KOPT-K1 (cell line): ENCODE measurements around the gene CEP295NL.
"Not testable (repeated sequence)": the region's sequence is repeated elsewhere in the genome, so short reads cannot be mapped to it uniquely, and the experiment has no call there.

Source experiments
- H3K27ac ChIP-seq: fragments of 200-600 bp; sonication (generic); 2 replicates; pipeline ENCODE4 v1.5.1; 2016; ENCODE audit warnings: antibody characterized with exemption, mild to moderate bottlenecking, low read depth, low read length; ENCODE audit not compliant: poor library complexity, severe bottlenecking
- H3K36me3 ChIP-seq: fragments of 200-600 bp; sonication (generic); 2 replicates; pipeline ENCODE4 v1.5.1; 2017; ENCODE audit warnings: antibody characterized with exemption, mild to moderate bottlenecking, low read length, moderate library complexity; ENCODE audit not compliant: insufficient read depth
- H3K9me3 ChIP-seq: fragments of 200-600 bp; sonication (generic); 2 replicates; pipeline ENCODE4 v1.5.1; 2017; ENCODE audit warnings: antibody characterized with exemption, low read length, mild to moderate bottlenecking; ENCODE audit not compliant: insufficient read depth, poor library complexity, severe bottlenecking

The CEP295NL gene, protein sequence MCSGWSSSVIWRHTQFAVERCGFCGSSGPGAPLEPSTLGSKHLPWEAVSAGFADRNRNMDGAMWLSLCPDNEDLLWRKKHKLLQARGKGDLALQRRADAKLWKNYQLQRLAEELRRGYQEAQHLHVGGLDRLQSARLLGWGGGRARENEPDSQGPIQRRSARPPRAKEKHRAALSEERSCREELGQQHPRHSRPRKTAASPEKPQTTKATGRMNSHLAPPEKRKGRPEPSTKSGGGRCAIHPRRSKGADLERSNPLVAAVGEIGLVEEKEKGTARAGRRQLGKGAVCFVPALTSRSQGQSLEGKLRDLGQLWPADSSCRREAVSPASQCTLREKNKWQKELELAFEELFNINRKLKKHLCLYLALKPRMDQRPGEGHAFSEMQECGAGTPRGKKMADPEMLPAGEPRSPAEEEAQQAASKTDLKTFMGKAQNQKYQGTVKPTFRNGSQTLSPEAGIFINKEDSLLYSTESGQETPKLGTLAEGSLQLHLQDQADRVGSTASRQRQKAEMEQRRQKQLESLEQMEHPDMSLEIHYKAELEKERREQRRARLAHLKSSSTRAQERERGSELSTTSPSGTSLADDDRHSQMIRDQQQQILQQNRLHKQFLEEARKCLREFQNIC

DNA sequence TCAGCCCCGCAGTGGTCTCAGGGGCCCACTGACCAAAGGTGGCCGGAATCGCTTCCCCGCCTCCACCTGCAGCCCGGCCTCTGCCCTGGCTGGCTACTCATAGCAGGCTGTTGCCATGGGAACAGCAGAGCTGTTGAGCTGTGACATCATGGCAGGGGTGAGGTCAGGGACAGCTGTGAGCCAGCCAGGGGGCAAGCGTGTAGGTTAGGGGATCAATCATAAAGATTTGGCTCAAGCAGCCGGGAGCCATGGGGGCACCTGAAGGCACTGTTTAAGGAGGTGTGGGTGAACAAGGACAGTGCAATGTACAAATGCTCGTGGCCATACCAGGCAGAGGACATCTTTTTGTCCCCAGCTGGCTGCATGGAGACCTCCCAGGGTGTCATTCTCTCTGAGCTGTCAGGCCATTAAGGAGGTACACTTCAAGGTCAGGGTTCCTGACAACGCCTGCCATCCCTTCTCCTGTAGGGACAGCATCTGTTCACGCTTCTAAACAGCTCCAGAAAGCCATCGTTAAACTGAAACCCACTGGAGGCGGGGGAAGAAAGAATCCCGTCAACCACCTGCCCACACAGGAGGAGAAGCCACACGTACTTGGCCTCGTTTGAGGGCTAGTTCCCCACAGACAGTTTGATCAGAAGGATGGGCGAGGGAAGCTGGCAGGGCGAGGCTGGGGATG, at the start of gene CEP295NL:
CEP295NL (minus strand) TSS at position 101 of the 679 bp plus-strand sequence. CDS start 1,373 bp downstream, outside the sequence.
- Histone ChIP-seq H3K9me3 (no peaks in the 10 kb centered on the region), H3K36me3 (no peaks in the 10 kb centered on the region), H3K27ac (peak within 1 kb of the TSS; percentile 4)

DNA sequence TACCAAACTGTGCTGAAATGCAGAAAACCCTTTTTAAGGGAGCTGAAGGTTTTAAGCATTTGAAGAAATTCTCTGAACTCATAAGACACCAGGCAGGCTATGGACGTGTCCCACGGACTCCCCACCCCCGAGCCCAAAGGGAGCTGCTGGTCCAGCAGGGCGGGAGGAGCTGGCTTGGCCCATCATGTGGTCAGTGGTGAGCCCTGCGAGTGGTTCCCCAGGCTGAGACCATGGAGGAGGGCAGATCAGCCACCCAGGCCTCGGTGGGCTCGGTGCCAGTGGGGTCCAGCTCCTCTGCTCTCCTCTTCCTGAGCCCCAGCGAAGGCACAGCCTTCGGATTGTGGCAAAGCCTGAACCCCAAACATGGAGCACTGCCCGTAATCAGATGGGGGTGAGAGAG, 49.7 kb upstream of the CEP295NL start:
- H3K9me3 ChIP-seq, result peaks cover 25% of the 10 kb centered on the region
- no peak overlapping the region for H3K27ac ChIP-seq
- H3K36me3 ChIP-seq, result no peaks in the 10 kb centered on the region

DNA sequence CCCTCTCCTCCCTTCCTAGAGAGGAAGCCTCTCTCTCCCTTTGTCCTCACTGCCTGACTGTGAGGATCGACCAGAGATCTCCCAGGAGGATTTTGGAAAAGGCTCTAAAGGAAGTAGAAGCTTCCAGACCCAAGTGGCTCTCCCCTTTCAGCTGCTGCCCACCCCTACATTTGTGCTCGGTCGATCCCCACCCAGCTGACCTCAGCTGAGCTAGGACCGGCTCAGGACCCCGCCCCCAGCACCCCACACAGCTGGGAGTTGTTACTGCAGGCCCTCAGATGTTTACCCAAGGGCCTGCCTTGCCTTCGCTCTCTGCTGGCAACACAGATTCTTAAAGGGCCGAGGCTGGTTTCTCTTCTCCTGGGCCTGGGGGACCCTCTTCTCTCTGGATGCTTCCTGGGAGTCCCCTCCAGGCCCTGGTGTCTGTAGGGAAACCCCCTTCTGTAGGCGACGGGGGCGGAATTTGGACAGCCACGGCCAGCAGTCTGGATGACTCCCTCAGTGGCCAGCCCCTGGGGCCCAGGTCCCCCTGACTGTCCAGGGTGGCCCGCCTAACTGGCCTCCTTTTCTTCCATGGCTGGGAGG, 49.1 kb upstream of the CEP295NL start:
- no peaks in the 10 kb centered on the region for H3K36me3 ChIP-seq
- H3K9me3 ChIP-seq, result peaks cover 25% of the 10 kb centered on the region

GRCh38 chr17:78950870-78951269, 47.9 kb upstream of the CEP295NL start:
- H3K36me3 ChIP-seq, result no peaks in the 10 kb centered on the region
- no peak overlapping the region for H3K27ac ChIP-seq
- H3K9me3 ChIP-seq, result peaks cover 25% of the 10 kb centered on the region

More for the DNA sequence above, 49.1 kb upstream of the CEP295NL start:
- no peak overlapping the region for H3K27ac ChIP-seq

DNA sequence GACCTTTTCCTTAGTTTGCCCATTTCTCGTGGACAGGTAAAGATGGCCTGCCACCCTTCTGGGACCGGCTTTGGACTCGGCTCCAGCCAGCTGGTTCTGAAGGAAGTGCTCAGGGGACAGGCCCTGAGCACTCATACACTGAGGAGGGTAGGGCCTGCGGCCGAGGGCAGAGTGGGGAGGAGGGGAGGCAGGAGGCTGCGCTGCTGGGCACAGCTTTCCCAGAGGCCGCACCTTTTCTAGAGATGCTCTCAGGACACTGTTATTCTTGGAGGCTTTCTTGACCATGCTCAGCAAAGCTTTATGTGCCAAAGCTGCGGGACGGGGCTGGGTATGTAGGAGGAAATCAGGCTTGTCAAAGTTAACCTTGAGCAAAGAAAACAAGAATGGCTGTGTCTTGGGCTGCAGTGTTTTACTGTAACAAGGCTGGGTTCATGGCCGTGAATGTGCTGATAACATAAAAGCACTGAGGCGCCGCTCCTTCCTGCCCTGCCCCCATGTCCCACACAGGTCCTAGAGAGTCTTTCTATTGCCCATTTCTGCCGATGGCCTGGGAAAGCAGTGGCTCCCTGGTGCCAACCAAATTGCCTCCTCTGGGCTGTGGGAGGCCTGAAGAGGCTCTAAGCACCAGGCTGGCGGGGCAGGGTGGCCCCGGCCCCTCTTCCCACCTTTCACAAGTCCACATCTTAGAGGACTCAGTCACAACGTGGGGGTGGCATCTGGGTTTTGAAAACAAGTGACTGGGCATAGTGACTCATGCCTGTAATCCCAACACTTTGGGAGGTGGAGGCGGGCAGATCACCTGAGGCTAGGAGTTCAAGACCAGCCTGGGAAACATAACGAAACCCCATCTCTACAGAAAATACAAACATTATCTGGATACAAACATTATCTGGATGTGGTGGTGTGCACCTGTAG, 44.5 kb upstream of the CEP295NL start:
- Histone ChIP-seq H3K27ac (no peak overlapping the region), H3K36me3 (no peaks in the 10 kb centered on the region), H3K9me3 (peaks cover 25% of the 10 kb centered on the region)

DNA sequence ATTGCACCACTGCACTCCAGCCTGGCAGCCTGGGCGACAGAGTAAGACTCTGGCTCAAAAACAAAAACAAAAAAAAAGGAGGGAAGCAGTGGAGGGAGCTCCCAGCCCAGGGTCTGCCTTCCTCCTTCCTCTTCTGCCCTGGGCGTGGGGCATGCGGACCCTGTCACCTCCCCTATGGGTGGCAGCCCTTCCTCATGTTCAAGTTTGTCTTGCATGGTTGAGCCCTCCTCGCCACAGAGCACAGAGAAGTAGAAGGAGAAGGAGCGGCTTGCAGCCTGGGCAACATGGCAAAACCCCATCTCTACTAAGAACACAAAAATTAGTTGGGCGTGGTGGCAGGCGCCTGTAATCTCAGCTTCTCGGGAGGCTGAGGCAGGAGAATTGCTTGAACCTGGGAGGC, 43.6 kb upstream of the CEP295NL start:
- H3K36me3 ChIP-seq, result no peaks in the 10 kb centered on the region
- no peak overlapping the region for H3K27ac ChIP-seq
- peaks cover 24% of the 10 kb centered on the region for H3K9me3 ChIP-seq

DNA sequence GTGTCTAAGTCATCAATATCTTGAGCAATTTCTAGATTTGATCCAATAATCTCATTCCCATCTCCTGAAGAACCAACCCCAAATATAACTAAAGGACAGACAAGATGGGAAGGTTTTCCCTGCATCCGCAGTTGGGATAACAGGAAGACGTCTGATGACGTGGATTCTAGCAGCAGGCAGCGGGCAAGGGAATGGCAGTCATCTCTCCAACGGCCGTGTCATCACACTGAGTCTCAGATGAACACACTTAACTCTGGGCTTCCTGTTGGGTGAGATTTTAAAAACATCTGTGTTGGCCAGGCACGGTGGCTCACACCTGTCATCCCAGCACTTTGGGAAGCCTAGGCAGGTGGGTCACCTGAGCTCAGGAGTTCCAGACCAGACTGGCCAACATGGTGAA, 43.1 kb upstream of the CEP295NL start:
- H3K9me3 ChIP-seq, result peaks cover 19% of the 10 kb centered on the region
- no peak overlapping the region for H3K27ac ChIP-seq
- H3K36me3 ChIP-seq, result no peaks in the 10 kb centered on the region

GRCh38 chr17:78945455-78945854, 42.5 kb upstream of the CEP295NL start:
- H3K27ac ChIP-seq, H3K36me3 ChIP-seq: not testable (repeated sequence)
- peaks cover 13% of the 10 kb centered on the region for H3K9me3 ChIP-seq

DNA sequence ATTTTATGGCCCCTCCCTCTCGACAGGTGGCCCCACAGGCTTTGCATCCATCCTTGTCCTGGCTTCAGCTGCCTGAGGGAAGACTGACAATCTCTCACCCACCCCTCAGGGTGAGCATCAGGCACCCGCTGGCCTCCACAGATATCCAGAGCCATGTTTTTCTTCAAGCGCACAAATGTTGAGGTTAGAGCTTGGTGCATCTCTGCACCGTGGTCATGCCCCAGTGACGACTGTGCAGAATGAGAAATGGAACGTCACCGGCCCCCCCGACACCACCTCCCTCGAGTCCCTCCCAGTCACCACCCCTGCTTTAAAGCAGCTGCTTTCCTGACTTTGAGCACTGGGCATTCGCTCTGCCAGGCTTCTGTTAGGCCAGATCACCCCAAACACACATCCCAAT, 42.0 kb upstream of the CEP295NL start:
- Histone ChIP-seq H3K9me3 (peaks cover 8% of the 10 kb centered on the region), H3K27ac (no peak overlapping the region)

GRCh38 chr17:78944026-78944425, 41.0 kb upstream of the CEP295NL start:
- no peak overlapping the region for H3K27ac ChIP-seq
- no peaks in the 10 kb centered on the region for H3K36me3 ChIP-seq
- H3K9me3 ChIP-seq, result no peaks in the 10 kb centered on the region

More for the DNA sequence above, 42.0 kb upstream of the CEP295NL start:
- no peaks in the 10 kb centered on the region for H3K36me3 ChIP-seq

DNA sequence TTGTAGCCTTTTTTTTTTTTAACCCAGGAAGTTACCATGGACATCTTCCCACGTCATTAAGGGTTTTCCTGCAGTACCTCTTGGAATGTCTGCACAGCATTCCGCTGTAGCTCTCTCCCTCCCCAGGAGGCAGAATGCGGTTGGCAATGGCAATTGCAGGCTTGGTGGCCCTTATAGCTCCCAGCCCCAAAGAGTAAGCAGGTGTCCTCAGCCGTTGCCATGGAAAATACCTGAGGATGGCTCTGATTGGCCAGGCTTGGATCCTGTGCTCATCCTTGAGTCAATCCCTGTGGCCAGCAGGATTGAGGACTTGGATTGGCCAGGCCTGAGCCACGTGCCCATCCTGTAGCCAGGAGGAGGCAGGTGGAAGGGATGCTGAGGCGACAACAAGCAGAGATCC, 37.7 kb upstream of the CEP295NL start:
- Histone ChIP-seq H3K36me3 (no peaks in the 10 kb centered on the region), H3K9me3 (no peaks in the 10 kb centered on the region), H3K27ac (no peak overlapping the region)

GRCh38 chr17:78940258-78940657, 37.3 kb upstream of the CEP295NL start:
- H3K27ac ChIP-seq, result no peak overlapping the region
- no peaks in the 10 kb centered on the region for H3K36me3 ChIP-seq

DNA sequence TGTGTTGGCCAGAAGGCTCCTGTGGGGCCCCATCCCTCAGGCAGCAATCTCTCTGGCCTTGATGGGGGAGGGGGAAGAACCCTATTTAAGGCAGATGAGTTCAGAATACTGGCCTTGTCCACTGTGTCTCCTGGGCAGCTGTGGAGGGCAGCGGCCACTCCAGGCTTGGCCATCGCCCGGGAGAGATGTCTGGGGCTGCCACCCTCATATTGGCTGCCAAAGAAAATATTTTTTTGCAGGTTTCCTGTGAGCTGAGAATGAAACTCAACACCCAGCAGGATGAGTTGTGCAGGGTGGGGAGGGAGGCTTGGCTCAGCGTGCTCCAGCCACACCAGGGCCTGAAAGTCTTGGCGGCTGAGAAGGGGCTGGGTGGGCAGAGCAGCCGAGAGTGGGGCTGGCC, 36.6 kb upstream of the CEP295NL start:
- Histone ChIP-seq H3K27ac (no peak overlapping the region), H3K9me3 (no peaks in the 10 kb centered on the region), H3K36me3 (no peaks in the 10 kb centered on the region)

More at GRCh38 chr17:78940258-78940657, 37.3 kb upstream of the CEP295NL start:
- no peaks in the 10 kb centered on the region for H3K9me3 ChIP-seq

GRCh38 chr17:78937561-78937960, 34.6 kb upstream of the CEP295NL start:
- Histone ChIP-seq H3K36me3 (no peaks in the 10 kb centered on the region), H3K27ac (no peak overlapping the region), H3K9me3 (no peaks in the 10 kb centered on the region)
